Measurements from ENCODE around the gene NASP. TPM values are rescaled to one million over a fixed set of nuclear protein-coding genes. Genes with fewer than 3 reads are reported as not detected.

Gene NASP
- total RNA-seq, 1 experiment from 2014 or later = 514 TPM

DNA sequence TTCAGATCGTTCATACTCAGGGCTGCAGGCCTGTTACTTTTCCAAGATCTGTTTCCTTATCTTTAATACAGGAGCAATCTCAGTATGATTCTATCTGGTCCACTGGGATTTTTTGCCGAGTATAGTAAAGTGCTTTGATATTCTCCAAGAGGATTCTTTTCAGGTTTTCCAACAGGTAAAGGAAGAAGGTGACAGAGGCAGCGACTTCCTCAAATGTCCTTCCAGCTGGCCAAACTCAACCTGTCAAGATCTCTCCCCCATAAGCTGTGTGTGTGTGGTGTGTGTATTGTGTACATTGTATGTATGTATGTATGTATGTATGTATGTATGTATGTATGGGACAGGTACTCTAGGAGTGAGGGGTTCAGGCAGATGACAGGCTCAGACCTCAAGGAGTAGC, 32.2 kb upstream of the NASP start:
- no peak overlapping the region for H3K23ac ChIP-seq (ENCODE audit: insufficient read length, low read depth, low read length)
- peaks cover 2% of the 10 kb centered on the region for H4K20me1 ChIP-seq (ENCODE audit: control insufficient read depth, insufficient read depth, insufficient read length)
- peaks cover 12% of the 10 kb centered on the region; the same call in 1 of the 2 replicates for H3K79me2 ChIP-seq (ENCODE audit: insufficient read depth, low read length)
- H3K56ac ChIP-seq (ENCODE audit: insufficient read length, low read depth, low read length) = no peak overlapping the region
- H2BK15ac ChIP-seq (ENCODE audit: low read depth, low read length) = no peak overlapping the region
- no peak overlapping the region for H2AFZ ChIP-seq (ENCODE audit: low read length)
- peak overlapping the region; percentile 92 for H3K4me2 ChIP-seq (ENCODE audit: insufficient read depth, insufficient read length, low read length)
- H4K5ac ChIP-seq (ENCODE audit: insufficient read length, low read depth, low read length) = no peak overlapping the region
- no CpG with 5 or more reads among the region's 3 CpGs for WGBS (ENCODE audit: extremely low coverage, insufficient read length, low lambda C conversion rate)
- no peak overlapping the region for H2BK120ac ChIP-seq (ENCODE audit: low read depth, low read length, poor library complexity, severe bottlenecking)
- no peak overlapping the region for H3K14ac ChIP-seq (ENCODE audit: insufficient read depth, low read length)
- Mint-ChIP-seq H3K4me3 (peak overlapping the region; percentile 92 to 95), H3K27ac (peak overlapping the region in 1 of 3 experiments; percentile 30; a peak in 1 of 7 replicates), H3K36me3 (ENCODE audit: insufficient read depth in 1 of 3, low read depth in 3 of 3) (peaks cover 11 to 35% (median 35%) of the 10 kb centered on the region in 3 experiments), H3K4me1 (peaks cover 13 to 14% of the 10 kb centered on the region in 2 experiments), H3K9me3 (no peaks in the 10 kb centered on the region), H3K27me3 (ENCODE audit: low read depth) (no peaks in the 10 kb centered on the region; the same call in 1 of the 2 replicates)
- H4K91ac ChIP-seq (ENCODE audit: insufficient read length, low read depth, low read length) = no peak overlapping the region
- no peak overlapping the region for H3T11ph ChIP-seq (ENCODE audit: low read length)
- no peak overlapping the region for H2BK5ac ChIP-seq (ENCODE audit: insufficient read length, low read length)
- peaks cover 3% of the 10 kb centered on the region for H3K4me1 ChIP-seq (ENCODE audit: insufficient read depth, low read length)
- no peaks in the 10 kb centered on the region for H3K9me3 ChIP-seq (ENCODE audit: control insufficient read depth, low read depth, low read length)
- H3K27me3 ChIP-seq (ENCODE audit: insufficient read depth, low read length) = no peaks in the 10 kb centered on the region
- H3K9ac ChIP-seq (ENCODE audit: extremely low read depth, insufficient read length, low read length) = peak overlapping the region; percentile 91
- no peak overlapping the region for H3K4ac ChIP-seq (ENCODE audit: low read depth, low read length)
- DNase-seq = no peak
- TF ChIP-seq CTCF (conservative IDR thresholded peaks at IDR 0.05) = no peak
- no peak overlapping the region for H2BK12ac ChIP-seq (ENCODE audit: insufficient read length, low read depth, low read length)
- H4K8ac ChIP-seq (replicated peaks; ENCODE audit: insufficient read length, low read depth, low read length) = no peak overlapping the region
- peaks cover 7% of the 10 kb centered on the region for H3K23me2 ChIP-seq (ENCODE audit: insufficient read length, low read depth, low read length, poor library complexity, severe bottlenecking)
- H3K79me1 ChIP-seq (ENCODE audit: insufficient read depth, low read depth, low read length, poor library complexity, severe bottlenecking) = peaks cover 4% of the 10 kb centered on the region
- H2BK20ac ChIP-seq (ENCODE audit: low read depth, low read length, poor library complexity, severe bottlenecking) = no peak overlapping the region
- no peak overlapping the region for H2AK5ac ChIP-seq (ENCODE audit: insufficient read length, low read length)
- H3K18ac ChIP-seq (ENCODE audit: insufficient read length, low read depth, low read length) = no peak overlapping the region
- H3K27ac ChIP-seq (ENCODE audit: insufficient read length, low read depth, low read length) = no peak overlapping the region

Data from H9 (cell line).